ENCODE results near the gene ELP4.

- TF ChIP-seq CTCF (tag by site-specific recombination; IDR thresholded peaks at IDR 0.05) = no peak
- TF ChIP-seq ZSCAN5A (tag by site-specific recombination; IDR thresholded peaks at IDR 0.05) = no peak
- no peak for TF ChIP-seq ZNF274 (IDR thresholded peaks at IDR 0.05; ENCODE audit: low read length)
- no peak for TF ChIP-seq ZNF274 (tag by site-specific recombination; IDR thresholded peaks at IDR 0.05; ENCODE audit: borderline replicate concordance)
- no peak for TF ChIP-seq GLI4 (tag by site-specific recombination; IDR thresholded peaks at IDR 0.05)
- no peak for TF ChIP-seq ZNF157 (tag by site-specific recombination; IDR thresholded peaks at IDR 0.05)
- no peak for TF ChIP-seq ZNF239 (tag by site-specific recombination; IDR thresholded peaks at IDR 0.05)
Measured at GRCh38 chr11:31619980-31620379, 110.4 kb downstream of the ELP4 start.

All from HEK293 (cell line).